ENCODE results near the gene DPM2. TPM values are rescaled to one million over a fixed set of nuclear protein-coding genes. Genes with fewer than 3 reads are reported as not detected.

DPM2 gene
- total and polyA plus RNA-seq, 4 donors, result 18.2 to 26.3 (median 21.4) TPM

DNA sequence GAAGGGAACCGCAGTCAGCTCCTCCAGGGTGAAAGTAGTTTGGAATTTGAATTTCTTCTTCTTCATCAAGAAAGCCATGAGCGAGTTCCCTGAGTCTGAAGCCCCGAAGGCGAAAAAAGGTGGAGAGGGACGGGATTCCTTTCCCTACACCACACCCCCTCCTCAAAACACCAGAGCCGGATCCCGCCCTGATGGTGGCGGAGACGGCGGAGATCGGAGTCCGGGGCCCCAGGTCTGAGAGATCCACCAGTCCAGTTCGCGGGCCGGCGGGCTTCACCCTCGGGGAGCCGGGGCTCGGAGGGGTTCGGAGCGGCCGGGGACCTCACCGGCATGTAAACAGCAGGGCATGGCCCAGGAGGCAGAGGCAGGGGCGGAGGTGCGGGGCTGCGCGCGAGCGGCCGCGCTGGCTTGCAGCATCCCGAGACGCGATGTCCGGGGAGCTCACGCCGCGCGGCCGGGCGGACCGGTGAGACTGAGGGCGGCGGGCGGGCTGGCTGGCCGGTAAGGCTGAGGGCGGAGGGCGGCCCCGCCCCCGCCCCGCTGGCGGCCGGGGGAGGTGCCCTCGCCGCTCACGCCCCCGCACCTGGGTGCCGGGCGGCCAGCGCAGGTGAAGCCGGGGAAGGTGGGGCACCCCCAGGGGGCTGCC lies 42.5 kb upstream of the DPM2 start:
- Histone ChIP-seq H3K27me3 (ENCODE audit: control insufficient read depth in 1 of 2, insufficient read depth in 2 of 2, low read length in 1 of 2) (no peaks in the 10 kb centered on the region), H3K36me3 (ENCODE audit: control insufficient read depth in 1 of 2, insufficient read depth in 2 of 2, low read length in 1 of 2) (no peaks in the 10 kb centered on the region), H3K4me3 (ENCODE audit: low read length in 2 of 2) (peak overlapping the region; percentile 11 to 87), H3K4me1 (ENCODE audit: control insufficient read depth in 1 of 2, insufficient read depth in 2 of 2, low read length in 2 of 2) (peaks cover 0 to 7% of the 10 kb centered on the region in 2 donors), H3K27ac (ENCODE audit: low read depth in 1 of 2, low read length in 2 of 2) (peak overlapping the region in 1 of 2 donors; percentile 43), H3K9me3 (ENCODE audit: control insufficient read depth, low read length) (no peaks in the 10 kb centered on the region)
- intact Hi-C loops (cut with DNase I), result loop anchor here in 1 of 2 donors (2.0 kb wide), 1 partner anchor 15 kb away; no protein-coding TSS in a partner anchor
- 0% methylated on average over 44 to 61 of the region's 61 CpGs for WGBS, 2 donors
- DNase-seq (peak in 1 of 2 donors; percentile 82), ATAC-seq (ENCODE audit: low FRiP score) (peak; percentile 2)

- H3K4me1 ChIP-seq (ENCODE audit: control insufficient read depth in 1 of 2, insufficient read depth in 2 of 2, low read length in 2 of 2), result peaks cover 0 to 7% of the 10 kb centered on the region in 2 donors
- WGBS, 2 donors, result 2% methylated on average over 24 of the region's 24 CpGs
- no peaks in the 10 kb centered on the region for H3K36me3 ChIP-seq (ENCODE audit: control insufficient read depth in 1 of 2, insufficient read depth in 2 of 2, low read length in 1 of 2)
- intact Hi-C loops (cut with DNase I), result loop anchor here in 1 of 2 donors (2.0 to 5.0 kb wide), 2 partner anchors 15 to 37 kb away; no protein-coding TSS in a partner anchor
- H3K9me3 ChIP-seq (ENCODE audit: control insufficient read depth, low read length), result no peaks in the 10 kb centered on the region
- DNase-seq (peak; percentile 75 to 83), ATAC-seq (ENCODE audit: low FRiP score) (peak; percentile 6)
- peak overlapping the region in 1 of 2 donors; percentile 43 for H3K27ac ChIP-seq (ENCODE audit: low read depth in 1 of 2, low read length in 2 of 2)
- no peaks in the 10 kb centered on the region for H3K27me3 ChIP-seq (ENCODE audit: control insufficient read depth in 1 of 2, insufficient read depth in 2 of 2, low read length in 1 of 2)
- H3K4me3 ChIP-seq (ENCODE audit: low read length in 2 of 2), result peak overlapping the region; percentile 13 to 87
Measured at GRCh38 chr9:127979333-127980059, 41.8 kb upstream of the DPM2 start.

GRCh38 chr9:127979015-127979332 lies 41.3 kb upstream of the DPM2 start:
- WGBS, 2 donors, result 21 to 28% methylated on average over 5 of the region's 5 CpGs
- intact Hi-C loops (cut with DNase I), result loop anchor here in 1 of 2 donors (5.0 kb wide), 1 partner anchor 37 kb away; no protein-coding TSS in a partner anchor
- H3K4me1 ChIP-seq (ENCODE audit: control insufficient read depth in 1 of 2, insufficient read depth in 2 of 2, low read length in 2 of 2), result peaks cover 0 to 7% of the 10 kb centered on the region in 2 donors

DNA sequence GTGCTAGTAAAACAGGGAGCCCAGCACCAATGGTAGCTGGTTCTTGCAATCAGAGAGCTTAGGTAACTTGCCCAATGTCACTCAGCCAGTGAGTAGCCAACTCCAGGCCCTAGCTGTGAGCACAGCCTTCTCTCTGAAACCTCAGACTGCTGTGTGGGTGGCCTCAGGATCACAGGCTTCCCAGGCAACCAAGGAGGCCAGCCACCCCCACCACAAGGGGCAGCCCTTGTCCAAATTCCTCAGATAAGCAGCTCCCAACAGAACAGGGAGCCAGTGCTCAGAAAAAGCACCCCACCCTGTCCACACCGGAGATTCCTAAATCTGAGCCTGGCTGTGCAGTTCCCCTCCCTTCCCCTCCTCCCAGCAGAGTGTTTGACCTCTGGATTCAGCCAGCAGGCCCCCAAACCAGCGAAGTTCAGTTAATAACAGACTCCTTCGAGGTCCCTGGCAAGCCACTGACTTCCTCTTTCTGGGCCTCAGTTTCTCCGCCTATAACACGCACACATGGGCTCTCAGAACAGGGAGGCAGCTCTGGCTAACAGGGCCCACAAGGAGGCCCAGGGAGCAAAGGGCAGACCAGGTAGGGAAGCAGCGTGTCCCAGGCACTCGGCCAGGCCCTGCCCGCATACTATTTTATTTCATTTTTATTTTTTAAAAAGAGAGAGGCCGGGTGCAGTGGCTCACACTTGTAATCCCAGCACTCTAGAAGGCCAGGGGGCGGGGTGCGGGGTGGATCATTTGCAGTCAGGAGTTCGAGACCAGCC lies 40.4 kb upstream of the DPM2 start:
- 23 to 26% methylated on average over 12 of the region's 12 CpGs for WGBS, 2 donors
- peak; percentile 12 for ATAC-seq (ENCODE audit: low FRiP score)
- peak overlapping the region in 1 of 2 donors; percentile 60 for H3K27ac ChIP-seq (ENCODE audit: low read depth in 1 of 2, low read length in 2 of 2)
- intact Hi-C loops (cut with DNase I), result loop anchor here in 1 of 2 donors (5.0 kb wide), 1 partner anchor 36 kb away; no protein-coding TSS in a partner anchor
- DNase-seq, result peak in 1 of 2 donors; percentile 88
- no peaks in the 10 kb centered on the region for H3K9me3 ChIP-seq (ENCODE audit: control insufficient read depth, low read length)
- H3K4me1 ChIP-seq (ENCODE audit: control insufficient read depth in 1 of 2, insufficient read depth in 2 of 2, low read length in 2 of 2), result peaks cover 0 to 7% of the 10 kb centered on the region in 2 donors
- no peak overlapping the region for H3K4me3 ChIP-seq (ENCODE audit: low read length in 2 of 2)
- H3K36me3 ChIP-seq (ENCODE audit: control insufficient read depth in 1 of 2, insufficient read depth in 2 of 2, low read length in 1 of 2), result no peaks in the 10 kb centered on the region
- H3K27me3 ChIP-seq (ENCODE audit: control insufficient read depth in 1 of 2, insufficient read depth in 2 of 2, low read length in 1 of 2), result no peaks in the 10 kb centered on the region

More at GRCh38 chr9:127979015-127979332, 41.3 kb upstream of the DPM2 start:
- Histone ChIP-seq H3K27ac (ENCODE audit: low read depth in 1 of 2, low read length in 2 of 2) (peak overlapping the region in 1 of 2 donors; percentile 43), H3K36me3 (ENCODE audit: control insufficient read depth in 1 of 2, insufficient read depth in 2 of 2, low read length in 1 of 2) (no peaks in the 10 kb centered on the region), H3K27me3 (ENCODE audit: control insufficient read depth in 1 of 2, insufficient read depth in 2 of 2, low read length in 1 of 2) (no peaks in the 10 kb centered on the region), H3K4me3 (ENCODE audit: low read length in 2 of 2) (peak overlapping the region; percentile 13 to 87), H3K9me3 (ENCODE audit: control insufficient read depth, low read length) (no peaks in the 10 kb centered on the region)
- no peak for ATAC-seq (ENCODE audit: low FRiP score)
- DNase-seq, result no peak

- H3K4me1 ChIP-seq (ENCODE audit: control insufficient read depth in 1 of 2, insufficient read depth in 2 of 2, low read length in 2 of 2), result peaks cover 0 to 7% of the 10 kb centered on the region in 2 donors
- intact Hi-C loops (cut with DNase I), result loop anchor here in 1 of 2 donors (5.0 kb wide), 1 partner anchor 35 kb away; no protein-coding TSS in a partner anchor
Measured at GRCh38 chr9:127977009-127977883, 39.6 kb upstream of the DPM2 start.

DNA sequence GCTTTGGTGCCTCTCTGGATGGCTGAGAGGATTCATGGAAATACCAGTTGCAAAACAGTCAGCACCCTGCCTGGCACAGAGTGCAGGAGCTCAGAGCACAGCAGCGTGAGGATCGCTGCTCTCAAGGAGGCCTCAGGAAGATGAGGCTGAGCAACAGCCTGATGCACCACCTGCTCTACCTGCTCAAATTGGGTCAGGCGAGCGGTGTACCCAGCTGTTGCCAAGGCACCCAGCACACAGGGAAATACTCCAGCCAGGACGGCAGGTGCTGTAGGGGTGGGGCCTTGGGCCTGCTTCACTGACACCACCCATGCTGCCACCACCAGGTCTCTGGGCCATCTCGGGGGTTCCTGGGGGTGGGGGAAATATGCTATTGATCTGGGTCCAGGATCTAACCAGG lies 38.8 kb upstream of the DPM2 start:
- Histone ChIP-seq H3K36me3 (ENCODE audit: control insufficient read depth in 1 of 2, insufficient read depth in 2 of 2, low read length in 1 of 2) (no peaks in the 10 kb centered on the region), H3K4me1 (ENCODE audit: control insufficient read depth in 1 of 2, insufficient read depth in 2 of 2, low read length in 2 of 2) (peaks cover 0 to 7% of the 10 kb centered on the region in 2 donors), H3K27ac (ENCODE audit: low read depth in 1 of 2, low read length in 2 of 2) (no peak overlapping the region), H3K9me3 (ENCODE audit: control insufficient read depth, low read length) (no peaks in the 10 kb centered on the region), H3K27me3 (ENCODE audit: control insufficient read depth in 1 of 2, insufficient read depth in 2 of 2, low read length in 1 of 2) (no peaks in the 10 kb centered on the region), H3K4me3 (ENCODE audit: low read length in 2 of 2) (no peak overlapping the region)
- DNase-seq, result no peak
- intact Hi-C loops (cut with DNase I), result loop anchor here in 1 of 2 donors (5.0 kb wide), 1 partner anchor 34 kb away; no protein-coding TSS in a partner anchor
- no peak for ATAC-seq (ENCODE audit: low FRiP score)
- WGBS, 2 donors, result 79 to 80% methylated on average over 6 of the region's 6 CpGs

More at GRCh38 chr9:127977009-127977883, 39.6 kb upstream of the DPM2 start:
- H3K27me3 ChIP-seq (ENCODE audit: control insufficient read depth in 1 of 2, insufficient read depth in 2 of 2, low read length in 1 of 2), result no peaks in the 10 kb centered on the region
- DNase-seq (no peak), ATAC-seq (ENCODE audit: low FRiP score) (no peak)
- H3K36me3 ChIP-seq (ENCODE audit: control insufficient read depth in 1 of 2, insufficient read depth in 2 of 2, low read length in 1 of 2), result no peaks in the 10 kb centered on the region
- 80 to 81% methylated on average over 7 of the region's 7 CpGs for WGBS, 2 donors
- no peak overlapping the region for H3K4me3 ChIP-seq (ENCODE audit: low read length in 2 of 2)
- no peaks in the 10 kb centered on the region for H3K9me3 ChIP-seq (ENCODE audit: control insufficient read depth, low read length)
- peak overlapping the region in 1 of 2 donors; percentile 16 for H3K27ac ChIP-seq (ENCODE audit: low read depth in 1 of 2, low read length in 2 of 2)

DNA sequence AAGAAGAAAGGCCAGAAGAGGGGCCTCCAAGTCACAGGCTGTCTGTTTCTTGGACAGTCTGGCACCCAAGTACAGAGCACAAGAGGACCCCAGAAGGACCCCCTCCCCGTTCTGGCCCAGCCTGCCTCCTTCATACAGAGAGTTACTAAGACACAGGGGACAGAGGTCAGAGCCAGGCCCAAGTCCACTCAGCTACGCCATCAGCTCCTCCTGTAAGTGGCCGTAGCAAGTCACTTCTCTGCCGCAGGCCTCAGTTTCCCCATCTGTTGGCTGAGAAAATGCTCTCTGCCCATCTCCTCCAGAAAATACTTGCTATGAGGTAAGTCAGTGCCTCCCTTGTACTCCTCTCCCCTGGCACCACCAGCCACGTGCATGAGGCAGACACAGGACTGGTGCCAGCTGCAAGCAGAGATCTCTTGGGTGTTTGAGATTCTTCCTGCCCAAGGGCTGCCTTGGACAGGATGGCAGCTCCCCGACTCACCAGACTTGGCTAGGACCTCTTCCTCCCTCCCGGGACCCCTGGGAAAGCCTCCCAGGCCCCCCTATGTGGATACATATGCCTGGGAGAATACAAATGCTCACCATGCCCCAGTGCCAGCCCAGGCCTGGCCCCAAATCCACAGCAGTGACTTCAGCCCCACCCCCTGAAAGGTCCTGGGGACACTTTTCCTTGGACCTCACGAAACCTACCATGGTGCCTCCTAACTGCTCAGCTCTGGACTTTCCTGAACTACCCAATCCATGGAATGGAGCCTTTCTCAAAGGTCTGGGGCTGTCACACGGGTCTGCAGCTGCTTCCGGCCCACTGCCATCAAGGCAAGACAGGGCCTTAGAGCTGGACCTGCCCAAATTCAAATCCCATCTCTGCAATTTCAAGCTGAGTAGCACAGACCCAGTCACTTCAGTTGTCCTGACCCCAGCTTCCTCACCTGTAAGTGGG lies 38.0 kb upstream of the DPM2 start:
- DNase-seq, result no peak
- intact Hi-C loops (cut with DNase I), result loop anchor here in 1 of 2 donors (5.0 kb wide), 1 partner anchor 33 kb away; no protein-coding TSS in a partner anchor

More for the DNA sequence above, 38.0 kb upstream of the DPM2 start:
- Histone ChIP-seq H3K27me3 (ENCODE audit: control insufficient read depth in 1 of 2, insufficient read depth in 2 of 2, low read length in 1 of 2) (no peaks in the 10 kb centered on the region), H3K4me3 (ENCODE audit: low read length in 2 of 2) (no peak overlapping the region), H3K9me3 (ENCODE audit: control insufficient read depth, low read length) (no peaks in the 10 kb centered on the region), H3K4me1 (ENCODE audit: control insufficient read depth in 1 of 2, insufficient read depth in 2 of 2, low read length in 2 of 2) (peaks cover 0 to 7% of the 10 kb centered on the region in 2 donors), H3K36me3 (ENCODE audit: control insufficient read depth in 1 of 2, insufficient read depth in 2 of 2, low read length in 1 of 2) (no peaks in the 10 kb centered on the region), H3K27ac (ENCODE audit: low read depth in 1 of 2, low read length in 2 of 2) (no peak overlapping the region)
- ATAC-seq (ENCODE audit: low FRiP score), result no peak
- WGBS, 2 donors, result 45 to 55% methylated on average over 10 of the region's 10 CpGs
